Thyroid gland (tissue), 4 donors: ENCODE data around the gene GPANK1. TPM values are rescaled to one million over a fixed set of nuclear protein-coding genes. Genes with fewer than 3 reads are reported as not detected.

ENCODE experiments used
- DNase-seq, 2 donors: peaks; one replicate each; pipeline ENCODE4 v3.0.0-alpha.2; 2019
- H3K27ac ChIP-seq, 3 donors: fragments of 200-600 bp; sonication (generic); 1 replicate in 2 of 3; 2 replicates in 1 of 3; pipeline ENCODE4 v1.5.1; 2016 to 2019; ENCODE audit warnings: mild to moderate bottlenecking in 1 of 3, moderate library complexity in 1 of 3
- H3K27me3 ChIP-seq: fragments of 200-600 bp; sonication (generic); one replicate; pipeline ENCODE4 v1.5.1; 2019
- H3K36me3 ChIP-seq, 2 donors: fragments of 200-600 bp; sonication (generic); one replicate each; pipeline ENCODE4 v1.5.1; 2016 to 2019
- H3K4me1 ChIP-seq, 2 donors: fragments of 200-600 bp; sonication (generic); one replicate each; pipeline ENCODE4 v1.5.1; 2017 to 2019
- H3K4me3 ChIP-seq, 3 donors: fragments of 200-600 bp; sonication (generic); replicated peaks in 1 of 3; 1 replicate in 2 of 3; 2 replicates in 1 of 3; pipeline ENCODE4 v1.5.1; 2016; ENCODE audit warnings: mild to moderate bottlenecking in 1 of 3
- H3K9me3 ChIP-seq: fragments of 200-600 bp; sonication (generic); one replicate; pipeline ENCODE4 v1.5.1; 2017
- POLR2A ChIP-seq, 2 donors: fragments of 450-650 bp; IDR thresholded peaks; one replicate each; pipeline ENCODE4 v1.6.1; 2017; ENCODE audit warnings: antibody characterized with exemption in 2 of 2, mild to moderate bottlenecking in 2 of 2, moderate library complexity in 1 of 2
- WGBS, 2 donors: methylation state at CpG; one replicate each; pipeline ENCODE4 v1.1.5; 2017; 5-methylcytosine and 5-hydroxymethylcytosine counted together
- intact Hi-C: fragments of 100-400 bp; cut with DNase I; formaldehyde crosslinking; loops from one replicate; pipeline ENCODE4 v1.15.1; 2023
- total RNA-seq, 4 donors: library from RNA; depleted of rRNA; stranded (reverse); fragments of >200 nt; gene quantifications; one replicate each; pipeline ENCODE4 v1.2.3, GENCODE V29; 2016
- TF ChIP-seq, protein P1 (sequence below), 6 experiments: fragments of 200-600 bp in 3 of 6; fragments of 450-650 bp in 3 of 6; sonication (generic) in 3 of 6; IDR thresholded peaks; one replicate each; pipeline ENCODE4 v1.5.1; 2016 to 2019; ENCODE audit warnings: antibody characterized with exemption in 6 of 6, mild to moderate bottlenecking in 2 of 6, inconsistent platforms in 1 of 6, moderate library complexity in 1 of 6

Gene GPANK1
- total RNA-seq, 4 donors from 2014 or later, result 15.7 to 23.2 (median 22.1) TPM

DNA sequence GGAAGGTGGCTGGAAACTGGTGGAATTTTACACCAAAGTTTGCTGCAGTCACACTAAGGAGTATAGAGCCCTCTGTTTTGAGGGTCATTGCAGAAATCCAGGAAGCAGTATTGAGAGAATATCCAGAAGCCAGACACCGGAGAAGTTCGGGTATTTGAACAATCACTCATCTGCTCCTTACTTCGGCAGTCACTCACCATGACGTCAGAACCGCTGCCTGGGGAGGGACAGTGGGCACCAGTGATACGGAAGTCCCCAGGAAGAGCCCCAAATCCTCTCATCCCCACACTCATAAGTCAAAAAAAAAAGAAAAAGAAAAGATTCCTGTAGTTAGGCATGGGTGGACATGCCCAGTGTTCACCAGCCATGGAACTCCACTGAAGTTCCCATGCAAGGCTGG is 12.1 kb upstream of the GPANK1 start:
- H3K9me3 ChIP-seq, result no peaks in the 10 kb centered on the region
- DNase-seq, result no peak
- peaks cover 6 to 14% of the 10 kb centered on the region in 2 donors for H3K36me3 ChIP-seq
- no peaks in the 10 kb centered on the region for H3K27me3 ChIP-seq
- intact Hi-C loops, result loop anchor here (10.0 kb wide), 1 partner anchor 288 kb away; no protein-coding TSS in a partner anchor
- no peak for TF ChIP-seq POLR2A (IDR thresholded peaks at IDR 0.05)
- TF ChIP-seq, protein P1, sequence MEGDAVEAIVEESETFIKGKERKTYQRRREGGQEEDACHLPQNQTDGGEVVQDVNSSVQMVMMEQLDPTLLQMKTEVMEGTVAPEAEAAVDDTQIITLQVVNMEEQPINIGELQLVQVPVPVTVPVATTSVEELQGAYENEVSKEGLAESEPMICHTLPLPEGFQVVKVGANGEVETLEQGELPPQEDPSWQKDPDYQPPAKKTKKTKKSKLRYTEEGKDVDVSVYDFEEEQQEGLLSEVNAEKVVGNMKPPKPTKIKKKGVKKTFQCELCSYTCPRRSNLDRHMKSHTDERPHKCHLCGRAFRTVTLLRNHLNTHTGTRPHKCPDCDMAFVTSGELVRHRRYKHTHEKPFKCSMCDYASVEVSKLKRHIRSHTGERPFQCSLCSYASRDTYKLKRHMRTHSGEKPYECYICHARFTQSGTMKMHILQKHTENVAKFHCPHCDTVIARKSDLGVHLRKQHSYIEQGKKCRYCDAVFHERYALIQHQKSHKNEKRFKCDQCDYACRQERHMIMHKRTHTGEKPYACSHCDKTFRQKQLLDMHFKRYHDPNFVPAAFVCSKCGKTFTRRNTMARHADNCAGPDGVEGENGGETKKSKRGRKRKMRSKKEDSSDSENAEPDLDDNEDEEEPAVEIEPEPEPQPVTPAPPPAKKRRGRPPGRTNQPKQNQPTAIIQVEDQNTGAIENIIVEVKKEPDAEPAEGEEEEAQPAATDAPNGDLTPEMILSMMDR (IDR thresholded peaks at IDR 0.05), result no peak
- H3K4me1 ChIP-seq, result peaks cover 6 to 12% of the 10 kb centered on the region in 2 donors
- no peak overlapping the region for H3K4me3 ChIP-seq
- WGBS, 2 donors, result 48 to 66% methylated on average over 6 of the region's 6 CpGs
- no peak overlapping the region for H3K27ac ChIP-seq

DNA sequence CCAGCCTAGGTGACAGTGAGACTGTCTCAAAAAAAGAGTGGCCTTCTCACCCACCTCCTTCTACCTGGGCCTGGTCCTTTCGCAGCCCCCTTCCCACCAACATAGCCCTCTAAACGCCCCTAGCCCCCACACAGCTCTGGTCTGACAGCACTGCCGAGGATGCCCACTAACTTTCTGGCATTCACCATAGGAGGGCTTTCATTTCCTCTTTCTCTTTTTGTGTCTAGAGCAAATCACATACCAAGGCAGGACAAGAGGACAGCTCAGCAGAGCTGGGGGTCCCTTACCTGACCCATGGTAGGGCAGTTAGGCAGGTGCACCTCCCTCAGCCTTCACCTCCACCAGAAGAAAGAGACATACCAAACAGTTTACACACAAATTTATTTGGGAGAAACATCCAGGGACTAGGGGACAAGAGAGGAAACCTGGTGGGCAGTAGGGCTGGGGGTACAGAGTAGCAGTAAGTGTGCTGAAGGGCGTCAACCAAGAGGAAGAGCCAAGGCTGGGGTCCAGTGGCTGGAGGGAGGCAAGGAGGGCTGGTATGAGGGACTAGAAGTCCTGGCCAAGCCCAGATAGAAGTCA is 11.6 kb upstream of the GPANK1 start:
- H3K27ac ChIP-seq, result no peak overlapping the region
- peaks cover 2 to 7% of the 10 kb centered on the region in 2 donors for H3K4me1 ChIP-seq
- no peaks in the 10 kb centered on the region for H3K9me3 ChIP-seq
- intact Hi-C loops, result loop anchor here (10.0 kb wide), 1 partner anchor 288 kb away; no protein-coding TSS in a partner anchor
- H3K27me3 ChIP-seq, result no peaks in the 10 kb centered on the region
- peaks cover 10 to 19% of the 10 kb centered on the region in 2 donors for H3K36me3 ChIP-seq
- no peak for DNase-seq
- no peak for TF ChIP-seq POLR2A (IDR thresholded peaks at IDR 0.05)
- TF ChIP-seq, protein P1 (IDR thresholded peaks at IDR 0.05), result no peak
- WGBS, 2 donors, result 72 to 81% methylated on average over 4 of the region's 4 CpGs
- no peak overlapping the region for H3K4me3 ChIP-seq

DNA sequence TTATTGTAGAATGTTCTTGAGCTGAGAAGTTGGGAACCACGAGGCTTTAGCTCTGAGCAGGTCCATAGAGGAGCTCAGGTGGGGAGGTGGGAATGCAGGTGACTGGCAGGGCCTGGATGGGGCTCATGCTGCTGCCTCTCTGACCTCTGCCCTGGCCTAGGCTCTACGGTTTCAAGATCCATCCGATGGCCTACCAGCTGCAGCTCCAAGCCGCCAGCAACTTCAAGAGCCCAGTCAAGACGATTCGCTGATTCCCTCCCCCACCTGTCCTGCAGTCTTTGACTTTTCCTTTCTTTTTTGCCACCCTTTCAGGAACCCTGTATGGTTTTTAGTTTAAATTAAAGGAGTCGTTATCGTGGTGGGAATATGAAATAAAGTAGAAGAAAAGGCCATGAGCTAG is 4.9 kb upstream of the GPANK1 start, which contains the start of gene LY6G5B:
Gene LY6G5B (plus strand): TSS at position 301 of the 400 bp plus-strand sequence. CDS start 975 bp downstream, outside the sequence.
- no peak for TF ChIP-seq POLR2A (IDR thresholded peaks at IDR 0.05)
- TF ChIP-seq, protein P1 (IDR thresholded peaks at IDR 0.05), result no peak
- H3K27me3 ChIP-seq, result no peaks in the 10 kb centered on the region
- no peak within 1 kb of the TSS for H3K27ac ChIP-seq
- intact Hi-C loops, result loop anchor here (10.0 kb wide), 1 partner anchor 295 kb away; no protein-coding TSS in a partner anchor
- H3K9me3 ChIP-seq, result no peaks in the 10 kb centered on the region
- 81 to 83% methylated on average over 8 of the region's 8 CpGs for WGBS, 2 donors
- no peak for DNase-seq
- H3K36me3 ChIP-seq, result peaks cover 52 to 63% of the 10 kb centered on the region in 2 donors
- peaks cover 7 to 11% of the 10 kb centered on the region in 2 donors for H3K4me1 ChIP-seq
- H3K4me3 ChIP-seq, result no peak within 1 kb of the TSS

- H3K27me3 ChIP-seq, result no peaks in the 10 kb centered on the region
Measured at GRCh38 chr6:31666337-31666965, 1.7 kb upstream of the GPANK1 start.

More at GRCh38 chr6:31666337-31666965, 1.7 kb upstream of the GPANK1 start:
- no peak for DNase-seq
- Histone ChIP-seq H3K4me1 (peaks cover 24 to 25% of the 10 kb centered on the region in 2 donors), H3K27ac (peak overlapping the region; percentile 78 to 92 (median 91)), H3K9me3 (no peaks in the 10 kb centered on the region), H3K4me3 (peak overlapping the region; percentile 86 to 99 (median 94)), H3K36me3 (peaks cover 42 to 50% of the 10 kb centered on the region in 2 donors)
- TF ChIP-seq, protein P1 (IDR thresholded peaks at IDR 0.05), result no peak
- TF ChIP-seq POLR2A (IDR thresholded peaks at IDR 0.05), result no peak
- intact Hi-C loops, result no loop called here
- WGBS, 2 donors, result 5% methylated on average over 15 of the region's 15 CpGs
